Endothelial cell of umbilical vein (primary cell): ENCODE data around the gene LZTS2. TPM values are rescaled to one million over a fixed set of nuclear protein-coding genes. Genes with fewer than 3 reads are reported as not detected.

ENCODE experiments used
- BruUV-seq: library from RNA; stranded (reverse); fragments of 400-500 nt; replicated peaks from 2 replicates; lab custom pipeline; 2021; lab: Mats Ljungman, UMichigan
- CTCF ChIA-PET: fragments of 300-600, 350-600 bp; sonication (Branson Sonifier 250); formaldehyde crosslinking; loops from one replicate; lab custom pipeline; 2021; ENCODE audit warnings: antibody characterized with exemption, inconsistent platforms; lab: Charles Lee
- POLR2A ChIA-PET: fragments of 300-600, 350-600 bp; sonication (Branson Sonifier 250); formaldehyde crosslinking; loops from one replicate; lab custom pipeline; 2021; ENCODE audit warnings: antibody characterized with exemption, inconsistent platforms; lab: Charles Lee
- DNase-seq: peaks from one replicate; pipeline ENCODE4 v3.0.0-alpha.2; 2011; ENCODE audit warnings: low read depth, low spot score
- FAIRE-seq: peaks from 2 replicates; lab custom pipeline; 2011; peaks lifted over from hg19 to GRCh38; lab: Jason Lieb, UNC
- H2AFZ ChIP-seq: 2 replicates; pipeline ENCODE4 v1.6.0; 2012; ENCODE audit warnings: low read depth, low read length, control low read depth, inconsistent platforms
- H3K27ac ChIP-seq: 2 replicates; pipeline ENCODE4 v1.5.1; 2011; ENCODE audit warnings: low read depth, mild to moderate bottlenecking, control low read depth, low read length, moderate library complexity; ENCODE audit not compliant: insufficient read depth
- H3K27me3 ChIP-seq, 2 experiments: 2 replicates each; pipeline versions ENCODE4 v1.6.0 to v1.6.1; 2011; ENCODE audit warnings: low read length in 2 of 2, mixed read lengths in 1 of 2; ENCODE audit not compliant: control insufficient read depth in 2 of 2, insufficient read depth in 2 of 2
- H3K36me3 ChIP-seq, 2 experiments: 2 replicates in 1 of 2; 3 replicates in 1 of 2; pipeline ENCODE4 v1.5.1; 2011; ENCODE audit warnings: low read length in 2 of 2, mild to moderate bottlenecking in 1 of 2, moderate library complexity in 1 of 2; ENCODE audit not compliant: control insufficient read depth in 2 of 2, insufficient read depth in 2 of 2; ENCODE audit errors: extremely low read depth in 1 of 2
- H3K4me1 ChIP-seq: 3 replicates; pipeline ENCODE4 v1.5.1; 2011; ENCODE audit warnings: mild to moderate bottlenecking, low read length; ENCODE audit not compliant: control insufficient read depth, insufficient read depth; ENCODE audit errors: extremely low read depth
- H3K4me2 ChIP-seq: 2 replicates; pipeline ENCODE4 v1.6.1; 2011; ENCODE audit warnings: low read length, control low read depth, mixed read lengths; ENCODE audit not compliant: insufficient read depth
- H3K4me3 ChIP-seq, 3 experiments: fragments of 200-600 bp in 1 of 3; sonication (generic), shearing (Covaris generic) in 1 of 3; replicated peaks in 1 of 3; 2 replicates each; pipeline ENCODE4 v1.5.1; 2011 to 2016; ENCODE audit warnings: control low read depth in 3 of 3, low read length in 3 of 3, mild to moderate bottlenecking in 2 of 3, inconsistent platforms in 1 of 3, low read depth in 1 of 3, moderate library complexity in 1 of 3; ENCODE audit not compliant: insufficient read depth in 1 of 3
- H3K79me2 ChIP-seq: 2 replicates; pipeline ENCODE4 v1.6.0; 2012; ENCODE audit warnings: low read length, inconsistent platforms; ENCODE audit not compliant: control insufficient read depth, insufficient read depth
- H3K9ac ChIP-seq: replicated peaks from 2 replicates; pipeline ENCODE3; 2011; ENCODE audit warnings: low read length, control low read depth; ENCODE audit not compliant: insufficient read depth; ENCODE audit errors: extremely low read depth
- H3K9me1 ChIP-seq: replicated peaks from 3 replicates; pipeline ENCODE4 v1.6.0; 2011; ENCODE audit warnings: mild to moderate bottlenecking, low read length; ENCODE audit not compliant: control insufficient read depth, insufficient read depth; ENCODE audit errors: extremely low read depth
- H3K9me3 ChIP-seq: replicated peaks from 2 replicates; pipeline ENCODE4 v1.5.1; 2012; ENCODE audit warnings: low read length, inconsistent platforms; ENCODE audit not compliant: control insufficient read depth, insufficient read depth
- H4K20me1 ChIP-seq: replicated peaks from 2 replicates; pipeline ENCODE3; 2011; ENCODE audit warnings: mild to moderate bottlenecking, low read length; ENCODE audit not compliant: control insufficient read depth, insufficient read depth; ENCODE audit errors: extremely low read depth
- FOS ChIP-seq: IDR thresholded peaks from 2 replicates; pipeline ENCODE4 v1.6.1; 2011; ENCODE audit warnings: mild to moderate bottlenecking, low read length, moderate library complexity, borderline replicate concordance; ENCODE audit not compliant: insufficient read depth
- GATA2 ChIP-seq: IDR thresholded peaks from 2 replicates; pipeline ENCODE4 v1.7.0; 2011; ENCODE audit warnings: low read depth, mild to moderate bottlenecking, moderate library complexity, mixed read lengths, low read length; ENCODE audit not compliant: insufficient read length, insufficient read depth
- POLR2A ChIP-seq: IDR thresholded peaks from 2 replicates; pipeline ENCODE4 v1.6.1; 2012; ENCODE audit warnings: low read depth, mild to moderate bottlenecking, control low read depth, low read length
- POLR2AphosphoS5 ChIP-seq: IDR thresholded peaks from 2 replicates; pipeline ENCODE4 v1.6.1; 2012; ENCODE audit warnings: low read depth, mild to moderate bottlenecking, control low read depth, low read length, moderate library complexity; ENCODE audit not compliant: insufficient read depth
- dilution Hi-C: fragments of 300-500 bp; cut with MboI; formaldehyde crosslinking; loops from one replicate; pipeline ENCODE4 v1.15.0; 2019; ENCODE audit warnings: low sequenced_read_pairs; ENCODE audit not compliant: extremely low pct_ligation_motif_present
- intact Hi-C: fragments of 100-400 bp; cut with micrococcal nuclease; formaldehyde crosslinking; loops from one replicate; pipeline ENCODE4 v1.10.0; 2022
- polyA plus RNA-seq, 4 experiments: library from polyadenylated mRNA; depleted of rRNA in 3 of 4; stranded (reverse) in 3 of 4; unstranded in 1 of 4; fragments of >200 nt; gene quantifications; 2 replicates each; pipeline versions ENCODE4 v1.2.1 to v1.2.3, GENCODE V29; 2011 to 2012; ENCODE audit warnings: missing spikeins in 1 of 4
- total RNA-seq: library from RNA; stranded (reverse); gene quantifications from 2 replicates; pipeline ENCODE4 v1.2.3, GENCODE V29; 2021
- TF ChIP-seq, protein P1 (sequence below): IDR thresholded peaks from 2 replicates; pipeline ENCODE4 v1.6.1; 2011; ENCODE audit not compliant: insufficient read depth, insufficient read length

Gene LZTS2
- total and polyA plus RNA-seq, 2 donors (not counting 3 experiments of a cell fraction or from before 2014, with no cell fraction given) = 70.8 to 79.5 TPM

DNA sequence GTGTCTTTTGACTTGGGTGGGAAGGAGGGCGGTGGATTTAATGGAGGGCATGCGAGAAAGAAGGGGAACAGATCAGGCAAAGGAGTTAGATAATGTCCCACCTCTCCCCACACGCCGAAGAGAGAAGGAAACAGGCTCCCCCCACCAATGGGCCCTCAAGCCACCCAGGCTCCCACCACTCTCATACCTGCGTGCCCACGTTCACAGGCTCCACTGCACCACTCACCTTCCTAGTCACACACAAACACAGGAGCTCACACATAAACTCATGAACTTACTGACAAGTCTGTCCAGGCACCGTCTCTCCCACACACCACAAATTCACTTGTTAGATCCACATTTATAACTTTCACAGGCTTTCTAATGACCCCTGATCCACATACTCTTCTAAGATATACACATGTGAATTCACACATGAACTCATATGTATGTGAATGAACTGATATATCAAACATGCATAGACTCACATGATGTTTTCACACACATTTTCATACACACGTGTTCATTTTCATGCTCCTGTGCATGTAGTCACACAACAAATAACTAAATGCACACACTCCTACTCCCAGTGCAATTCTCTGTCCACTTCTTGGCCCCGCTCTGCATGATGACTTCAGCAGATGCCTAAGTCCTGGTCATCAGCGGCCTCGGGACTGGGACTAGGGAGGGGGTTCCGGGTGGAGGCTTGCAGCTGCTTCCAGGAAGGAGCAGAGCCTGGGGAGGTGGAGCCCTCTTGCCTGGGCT lies 1.5 kb downstream of the LZTS2 start:
- peaks cover 34% of the 10 kb centered on the region for H3K79me2 ChIP-seq
- intact Hi-C loops = loop anchor here (1.0 kb wide), 1 partner anchor 31 kb away; no protein-coding TSS in a partner anchor
- peak overlapping the region; percentile 59 for H3K4me2 ChIP-seq
- no peaks in the 10 kb centered on the region for H3K9me3 ChIP-seq
- POLR2A ChIA-PET = no interaction called here
- peaks cover 33% of the 10 kb centered on the region for H3K4me1 ChIP-seq
- BruUV-seq = TSS peak; percentile 31
- H3K9me1 ChIP-seq = no peaks in the 10 kb centered on the region
- no peaks in the 10 kb centered on the region for H4K20me1 ChIP-seq
- H3K27me3 ChIP-seq = no peaks in the 10 kb centered on the region
- CTCF ChIA-PET = interaction anchor here (1.6 to 12.6 kb wide), 3 partner anchors 11 to 66 kb away, joined by 3 to 254 read pairs (median 18); no protein-coding TSS in a partner anchor
- H3K4me3 ChIP-seq = peak overlapping the region in 2 of 3 experiments; percentile 79 to 85
- peak overlapping the region; percentile 83 for H3K27ac ChIP-seq
- DNase-seq (peak; percentile 93), FAIRE-seq (peak; percentile 98)
- dilution Hi-C loops = no loop called here
- TF ChIP-seq POLR2AphosphoS5 = no peak
- TF ChIP-seq POLR2A = peak; percentile 55
- no peak for TF ChIP-seq GATA2
- TF ChIP-seq FOS = peak; percentile 35
- peaks cover 11 to 26% of the 10 kb centered on the region in 2 experiments for H3K36me3 ChIP-seq
- no peak overlapping the region for H2AFZ ChIP-seq
- peak overlapping the region; percentile 94 for H3K9ac ChIP-seq

DNA sequence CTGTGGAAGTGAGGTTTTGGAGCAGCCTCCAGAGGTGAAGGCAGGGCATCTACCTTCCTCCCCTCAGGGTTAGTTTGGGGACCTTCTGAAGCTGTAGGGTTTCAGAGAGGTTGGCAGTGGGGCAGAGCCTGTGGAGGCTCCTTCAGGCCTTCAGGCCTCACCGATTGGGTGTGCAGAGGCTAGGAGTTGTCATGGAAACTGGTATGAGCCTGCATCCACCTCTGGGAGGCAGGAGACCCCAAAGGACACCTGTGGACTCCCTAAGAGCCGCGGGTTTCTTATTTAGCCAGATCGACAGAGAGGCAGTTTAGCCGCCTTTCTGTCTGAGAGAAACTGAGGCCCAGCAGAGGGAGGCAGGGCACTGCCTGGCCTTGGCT lies 2.0 kb downstream of the LZTS2 start:
- CTCF ChIA-PET = interaction anchor here (1.6 to 12.6 kb wide), 3 partner anchors 10 to 65 kb away, joined by 3 to 254 read pairs (median 18); no protein-coding TSS in a partner anchor
- no peak overlapping the region for H3K9ac ChIP-seq

More for the DNA sequence above, 2.0 kb downstream of the LZTS2 start:
- intact Hi-C loops = loop anchor here (1.0 kb wide), 1 partner anchor 31 kb away; no protein-coding TSS in a partner anchor
- TF ChIP-seq, protein P1, sequence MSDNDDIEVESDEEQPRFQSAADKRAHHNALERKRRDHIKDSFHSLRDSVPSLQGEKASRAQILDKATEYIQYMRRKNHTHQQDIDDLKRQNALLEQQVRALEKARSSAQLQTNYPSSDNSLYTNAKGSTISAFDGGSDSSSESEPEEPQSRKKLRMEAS = no peak
- no peak for TF ChIP-seq POLR2A
- no peak for TF ChIP-seq POLR2AphosphoS5
- H3K4me2 ChIP-seq = peak overlapping the region; percentile 3
- BruUV-seq = no TSS peak
- H3K9me1 ChIP-seq = no peaks in the 10 kb centered on the region
- DNase-seq = no peak
- POLR2A ChIA-PET = no interaction called here
- H3K27ac ChIP-seq = peak overlapping the region; percentile 40
- H4K20me1 ChIP-seq = no peaks in the 10 kb centered on the region
- FAIRE-seq = no peak
- peaks cover 29% of the 10 kb centered on the region for H3K4me1 ChIP-seq
- H2AFZ ChIP-seq = no peak overlapping the region
- peaks cover 13 to 29% of the 10 kb centered on the region in 2 experiments for H3K36me3 ChIP-seq
- no peak overlapping the region for H3K4me3 ChIP-seq
- H3K9me3 ChIP-seq = no peaks in the 10 kb centered on the region
- peaks cover 34% of the 10 kb centered on the region for H3K79me2 ChIP-seq
- dilution Hi-C loops = no loop called here
- H3K27me3 ChIP-seq = no peaks in the 10 kb centered on the region
